ENCODE data around the gene LRFN3. TPM values are rescaled to one million over a fixed set of nuclear protein-coding genes. Genes with fewer than 3 reads are reported as not detected.

The LRFN3 gene
- total and polyA plus RNA-seq, 12 donors = 1.7 to 23.3 (median 13.8) TPM

GRCh38 chr19:35896643-35897040, 39.5 kb upstream of the LRFN3 start:
- H3K36me3 ChIP-seq (replicated peaks in 1 of 2) = peaks cover 0 to 48% of the 10 kb centered on the region in 2 donors
- 91 to 96% (median 95%) methylated on average over 12 to 13 of the region's 13 CpGs; no CpG with 5 or more reads in 1 of the 4 donors for whole genome bisulfite sequencing, 4 donors

GRCh38 chr19:35897706-35898451, 38.3 kb upstream of the LRFN3 start:
- intact Hi-C loops (cut with DNase I) = no loop called here

More at GRCh38 chr19:35896643-35897040, 39.5 kb upstream of the LRFN3 start:
- peaks cover 6 to 16% of the 10 kb centered on the region in 2 donors for H3K4me1 ChIP-seq (replicated peaks in 1 of 2)
- no peak for DNase-seq
- TF ChIP-seq CTCF (IDR thresholded peaks at IDR 0.05) = no peak
- no peak for TF ChIP-seq POLR2A (IDR thresholded peaks at IDR 0.05)
- intact Hi-C loops (cut with DNase I) = no loop called here
- H3K4me3 ChIP-seq = no peak overlapping the region
- H3K27ac ChIP-seq = no peak overlapping the region
- no peaks in the 10 kb centered on the region for H3K27me3 ChIP-seq
- H3K9me3 ChIP-seq (replicated peaks in 1 of 3) = no peaks in the 10 kb centered on the region

GRCh38 chr19:35898499-35898809, 37.7 kb upstream of the LRFN3 start:
- 15 to 36% (median 20%) methylated on average over 1 to 17 of the region's 17 CpGs for WGBS, 4 donors
- Histone ChIP-seq H3K27me3 (no peaks in the 10 kb centered on the region), H3K4me1 (replicated peaks in 1 of 2) (peaks cover 6 to 16% of the 10 kb centered on the region in 2 donors), H3K9me3 (replicated peaks in 1 of 3) (no peaks in the 10 kb centered on the region), H3K36me3 (replicated peaks in 1 of 2) (peaks cover 0 to 40% of the 10 kb centered on the region in 2 donors), H3K27ac (peak overlapping the region in 4 of 5 donors; percentile 15 to 89 (median 76)), H3K4me3 (peak overlapping the region in 3 of 4 donors; percentile 50 to 72 (median 59))
- intact Hi-C loops (cut with DNase I) = no loop called here
- TF ChIP-seq POLR2A (IDR thresholded peaks at IDR 0.05) = no peak
- TF ChIP-seq CTCF (IDR thresholded peaks at IDR 0.05) = no peak
- no peak for DNase-seq

More at GRCh38 chr19:35897706-35898451, 38.3 kb upstream of the LRFN3 start:
- Histone ChIP-seq H3K27ac (peak overlapping the region in 3 of 5 donors; percentile 64 to 89 (median 87)), H3K36me3 (replicated peaks in 1 of 2) (peaks cover 0 to 45% of the 10 kb centered on the region in 2 donors), H3K27me3 (no peaks in the 10 kb centered on the region), H3K4me1 (replicated peaks in 1 of 2) (peaks cover 6 to 16% of the 10 kb centered on the region in 2 donors), H3K4me3 (peak overlapping the region in 1 of 4 donors; percentile 72), H3K9me3 (replicated peaks in 1 of 3) (no peaks in the 10 kb centered on the region)
- 86 to 93% (median 89%) methylated on average over 13 of the region's 13 CpGs for WGBS, 4 donors
- no peak for DNase-seq
- no peak for TF ChIP-seq CTCF (IDR thresholded peaks at IDR 0.05)
- no peak for TF ChIP-seq POLR2A (IDR thresholded peaks at IDR 0.05)

- intact Hi-C loops (cut with DNase I) = no loop called here
- WGBS, 4 donors = 0 to 3% (median 0%) methylated on average over 5 to 43 of the region's 43 CpGs
These were observed 36.5 kb upstream of the LRFN3 start for GRCh38 chr19:35899547-35900214.

More at GRCh38 chr19:35899547-35900214, 36.5 kb upstream of the LRFN3 start:
- Histone ChIP-seq H3K4me1 (replicated peaks in 1 of 2) (peaks cover 6 to 16% of the 10 kb centered on the region in 2 donors), H3K36me3 (replicated peaks in 1 of 2) (peaks cover 0 to 28% of the 10 kb centered on the region in 2 donors), H3K27me3 (no peaks in the 10 kb centered on the region), H3K27ac (peak overlapping the region; percentile 39 to 89 (median 69)), H3K9me3 (replicated peaks in 1 of 3) (no peaks in the 10 kb centered on the region), H3K4me3 (peak overlapping the region; percentile 22 to 72 (median 59))
- peak; percentile 77 to 89 (median 86) for DNase-seq
- TF ChIP-seq CTCF (IDR thresholded peaks at IDR 0.05) (no peak), POLR2A (IDR thresholded peaks at IDR 0.05) (peak in 1 of 2 donors; percentile 34)

Measured in adrenal gland (tissue), 12 donors.